Neural progenitor cell (in vitro differentiated cells): ENCODE data around the gene LMX1B.

Experiments used
- EZH2 ChIP-seq: fragments of 200-600 bp; sonication (generic); IDR thresholded peaks from 2 replicates; pipeline ENCODE4 v1.6.1; 2017; ENCODE audit warnings: antibody characterized with exemption, mild to moderate bottlenecking, moderate library complexity
- EZH2phosphoT487 ChIP-seq: fragments of 200-600 bp; sonication (generic); IDR thresholded peaks from 2 replicates; pipeline ENCODE4 v1.6.1; 2017; ENCODE audit warnings: antibody characterized with exemption
- TF ChIP-seq, protein P1 (sequence below): fragments of 200-600 bp; sonication (generic); IDR thresholded peaks from 2 replicates; pipeline ENCODE4 v1.5.1; 2017; ENCODE audit warnings: antibody characterized with exemption, mild to moderate bottlenecking

DNA sequence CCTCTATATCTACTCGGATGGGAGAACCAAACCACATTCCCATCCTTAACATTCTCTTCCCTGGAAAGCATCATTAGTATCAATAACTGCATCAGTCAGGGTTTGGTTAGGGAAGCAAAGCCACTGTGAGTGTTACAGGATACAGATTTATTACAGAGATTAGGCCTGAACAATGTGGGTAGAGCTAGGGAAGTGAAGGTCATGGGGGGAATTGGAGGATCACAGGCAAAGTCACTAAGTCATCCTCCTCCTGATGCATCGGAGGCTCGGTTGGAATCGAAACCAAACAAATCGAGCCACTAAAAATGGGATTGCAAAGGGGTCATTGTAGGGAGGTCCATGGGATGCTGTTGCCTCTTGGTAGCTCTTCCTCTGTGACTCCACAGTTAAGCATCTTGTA is 129.3 kb downstream of the LMX1B start:
- TF ChIP-seq, protein P1, sequence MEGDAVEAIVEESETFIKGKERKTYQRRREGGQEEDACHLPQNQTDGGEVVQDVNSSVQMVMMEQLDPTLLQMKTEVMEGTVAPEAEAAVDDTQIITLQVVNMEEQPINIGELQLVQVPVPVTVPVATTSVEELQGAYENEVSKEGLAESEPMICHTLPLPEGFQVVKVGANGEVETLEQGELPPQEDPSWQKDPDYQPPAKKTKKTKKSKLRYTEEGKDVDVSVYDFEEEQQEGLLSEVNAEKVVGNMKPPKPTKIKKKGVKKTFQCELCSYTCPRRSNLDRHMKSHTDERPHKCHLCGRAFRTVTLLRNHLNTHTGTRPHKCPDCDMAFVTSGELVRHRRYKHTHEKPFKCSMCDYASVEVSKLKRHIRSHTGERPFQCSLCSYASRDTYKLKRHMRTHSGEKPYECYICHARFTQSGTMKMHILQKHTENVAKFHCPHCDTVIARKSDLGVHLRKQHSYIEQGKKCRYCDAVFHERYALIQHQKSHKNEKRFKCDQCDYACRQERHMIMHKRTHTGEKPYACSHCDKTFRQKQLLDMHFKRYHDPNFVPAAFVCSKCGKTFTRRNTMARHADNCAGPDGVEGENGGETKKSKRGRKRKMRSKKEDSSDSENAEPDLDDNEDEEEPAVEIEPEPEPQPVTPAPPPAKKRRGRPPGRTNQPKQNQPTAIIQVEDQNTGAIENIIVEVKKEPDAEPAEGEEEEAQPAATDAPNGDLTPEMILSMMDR, result no peak
- TF ChIP-seq EZH2 (no peak), EZH2phosphoT487 (no peak)
